ENCODE data around the gene CCR5. TPM values are rescaled to one million over a fixed set of nuclear protein-coding genes. Genes with fewer than 3 reads are reported as not detected.

Gene CCR5
- total and polyA plus RNA-seq, 9 of the 15 experiments (the other 6 are each of a cell fraction or from before 2014, with no cell fraction given), result not detected

DNA sequence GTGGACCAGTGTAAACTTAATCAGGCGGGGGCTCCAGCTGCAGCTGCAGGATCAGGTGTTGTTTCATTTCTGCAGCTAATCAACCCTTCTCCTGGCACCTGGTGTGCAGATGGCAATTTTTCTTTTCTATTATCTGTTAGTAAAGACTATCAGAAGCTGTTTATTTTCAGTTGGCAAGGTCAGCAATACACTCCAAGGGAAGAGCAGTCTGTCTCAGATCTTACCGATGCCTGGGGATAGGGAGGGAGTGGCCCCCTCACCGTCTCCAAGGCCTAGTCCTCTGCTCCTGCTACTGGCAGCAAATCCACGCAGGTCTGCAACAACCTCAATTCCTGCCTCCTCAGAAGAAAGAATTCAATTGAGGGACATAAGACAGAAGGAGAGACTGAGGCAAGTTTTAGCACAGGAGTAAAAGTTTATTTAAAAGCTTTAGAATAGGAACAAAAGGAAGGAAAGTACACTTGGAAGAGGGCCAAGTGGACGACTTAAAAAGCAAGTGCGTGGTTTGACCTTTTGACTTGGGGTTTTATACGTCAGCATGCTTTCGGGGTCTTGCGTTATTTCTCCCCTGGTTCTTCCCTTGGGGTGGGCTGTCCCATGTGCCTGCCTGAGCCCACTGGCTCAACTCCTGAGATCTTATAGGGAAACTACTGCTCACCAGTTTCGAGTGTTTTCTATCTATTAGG lies 45.5 kb downstream of the CCR5 start (continued):
- TF ChIP-seq SIN3A (IDR thresholded peaks at IDR 0.05; ENCODE audit: borderline replicate concordance in 2 of 2, control insufficient read depth in 1 of 2, low read depth in 2 of 2, low read length in 2 of 2), result no peak
- TF ChIP-seq CEBPG (CRISPR knock-in tag; IDR thresholded peaks at IDR 0.05), result peak; percentile 85
- peak in 1 of 2 experiments; percentile 52; a peak in 1 of 4 replicates for TF ChIP-seq CEBPG (tag; conservative IDR thresholded peaks at IDR 0.05 in 1 of 2, IDR thresholded peaks at IDR 0.05 in 1 of 2)
- peak; percentile 57; the same call in 1 of the 2 replicates for TF ChIP-seq ZNF589 (CRISPR knock-in tag; IDR thresholded peaks at IDR 0.05; ENCODE audit: low read depth)
- TF ChIP-seq DPF2 (IDR thresholded peaks at IDR 0.05), result no peak
- no peak for TF ChIP-seq ZNF217 (CRISPR knock-in tag; IDR thresholded peaks at IDR 0.05)
- TF ChIP-seq, protein P1, sequence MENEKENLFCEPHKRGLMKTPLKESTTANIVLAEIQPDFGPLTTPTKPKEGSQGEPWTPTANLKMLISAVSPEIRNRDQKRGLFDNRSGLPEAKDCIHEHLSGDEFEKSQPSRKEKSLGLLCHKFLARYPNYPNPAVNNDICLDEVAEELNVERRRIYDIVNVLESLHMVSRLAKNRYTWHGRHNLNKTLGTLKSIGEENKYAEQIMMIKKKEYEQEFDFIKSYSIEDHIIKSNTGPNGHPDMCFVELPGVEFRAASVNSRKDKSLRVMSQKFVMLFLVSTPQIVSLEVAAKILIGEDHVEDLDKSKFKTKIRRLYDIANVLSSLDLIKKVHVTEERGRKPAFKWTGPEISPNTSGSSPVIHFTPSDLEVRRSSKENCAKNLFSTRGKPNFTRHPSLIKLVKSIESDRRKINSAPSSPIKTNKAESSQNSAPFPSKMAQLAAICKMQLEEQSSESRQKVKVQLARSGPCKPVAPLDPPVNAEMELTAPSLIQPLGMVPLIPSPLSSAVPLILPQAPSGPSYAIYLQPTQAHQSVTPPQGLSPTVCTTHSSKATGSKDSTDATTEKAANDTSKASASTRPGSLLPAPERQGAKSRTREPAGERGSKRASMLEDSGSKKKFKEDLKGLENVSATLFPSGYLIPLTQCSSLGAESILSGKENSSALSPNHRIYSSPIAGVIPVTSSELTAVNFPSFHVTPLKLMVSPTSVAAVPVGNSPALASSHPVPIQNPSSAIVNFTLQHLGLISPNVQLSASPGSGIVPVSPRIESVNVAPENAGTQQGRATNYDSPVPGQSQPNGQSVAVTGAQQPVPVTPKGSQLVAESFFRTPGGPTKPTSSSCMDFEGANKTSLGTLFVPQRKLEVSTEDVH (IDR thresholded peaks at IDR 0.05; ENCODE audit: low read depth, partially characterized antibody), result no peak
- no peak for TF ChIP-seq SRSF9 (IDR thresholded peaks at IDR 0.05; ENCODE audit: borderline replicate concordance, low read depth, low read length)
- TF ChIP-seq RFX5 (IDR thresholded peaks at IDR 0.05; ENCODE audit: low read depth, low read length), result no peak
- TF ChIP-seq, protein P2, sequence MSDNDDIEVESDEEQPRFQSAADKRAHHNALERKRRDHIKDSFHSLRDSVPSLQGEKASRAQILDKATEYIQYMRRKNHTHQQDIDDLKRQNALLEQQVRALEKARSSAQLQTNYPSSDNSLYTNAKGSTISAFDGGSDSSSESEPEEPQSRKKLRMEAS (CRISPR knock-in tag; IDR thresholded peaks at IDR 0.05), result no peak
- peak; percentile 50; the same call in 1 of the 2 replicates for TF ChIP-seq PYGO2 (tag; IDR thresholded peaks at IDR 0.05)
- TF ChIP-seq ESRRA (IDR thresholded peaks at IDR 0.05; ENCODE audit: borderline replicate concordance, low read depth), result peak; percentile 47; the same call in 1 of the 2 replicates
- no peak for TF ChIP-seq GTF2A2 (tag; IDR thresholded peaks at IDR 0.05)
- no peak for TF ChIP-seq GTF2E2 (tag; IDR thresholded peaks at IDR 0.05)
- no peak for TF ChIP-seq ZNF76 (CRISPR knock-in tag; IDR thresholded peaks at IDR 0.05; ENCODE audit: borderline replicate concordance)
- no peak for TF ChIP-seq ZEB2 (IDR thresholded peaks at IDR 0.05)
- TF ChIP-seq MEF2A (IDR thresholded peaks at IDR 0.05; ENCODE audit: control insufficient read depth, low read depth, low read length), result no peak
- TF ChIP-seq NR1H2 (CRISPR knock-in tag; IDR thresholded peaks at IDR 0.05), result no peak
- no peak for TF ChIP-seq ATF1 (CRISPR knock-in tag; IDR thresholded peaks at IDR 0.05)
- peak; percentile 57 for TF ChIP-seq ATF1 (tag; IDR thresholded peaks at IDR 0.05)
- no peak for TF ChIP-seq MED1 (CRISPR knock-in tag; IDR thresholded peaks at IDR 0.05; ENCODE audit: borderline replicate concordance)
- TF ChIP-seq, protein P3, sequence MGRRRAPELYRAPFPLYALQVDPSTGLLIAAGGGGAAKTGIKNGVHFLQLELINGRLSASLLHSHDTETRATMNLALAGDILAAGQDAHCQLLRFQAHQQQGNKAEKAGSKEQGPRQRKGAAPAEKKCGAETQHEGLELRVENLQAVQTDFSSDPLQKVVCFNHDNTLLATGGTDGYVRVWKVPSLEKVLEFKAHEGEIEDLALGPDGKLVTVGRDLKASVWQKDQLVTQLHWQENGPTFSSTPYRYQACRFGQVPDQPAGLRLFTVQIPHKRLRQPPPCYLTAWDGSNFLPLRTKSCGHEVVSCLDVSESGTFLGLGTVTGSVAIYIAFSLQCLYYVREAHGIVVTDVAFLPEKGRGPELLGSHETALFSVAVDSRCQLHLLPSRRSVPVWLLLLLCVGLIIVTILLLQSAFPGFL (CRISPR knock-in tag; IDR thresholded peaks at IDR 0.05), result no peak
- no peak for TF ChIP-seq ZNF75A (CRISPR knock-in tag; IDR thresholded peaks at IDR 0.05)
- no peak for TF ChIP-seq CBX2 (IDR thresholded peaks at IDR 0.05; ENCODE audit: insufficient read depth, low read length, poor library complexity, severe bottlenecking)

Measured in K562 (cell line).